Stimulated activated CD4-positive, alpha-beta T cell treated with anti-CD3 and anti-CD28 coated beads, Interleukin-4, amount 100 ng/mL, for 4 hours (primary cell): ENCODE measurements around the gene SYTL5.

Source experiments
- DNase-seq, 2 experiments: peaks; one replicate each; pipeline ENCODE4 v3.0.0-alpha.2; 2020

Gene SYTL5

GRCh38 chrX:38036466-38036865 is 30.1 kb downstream of the SYTL5 start:
- no peak for DNase-seq

DNA sequence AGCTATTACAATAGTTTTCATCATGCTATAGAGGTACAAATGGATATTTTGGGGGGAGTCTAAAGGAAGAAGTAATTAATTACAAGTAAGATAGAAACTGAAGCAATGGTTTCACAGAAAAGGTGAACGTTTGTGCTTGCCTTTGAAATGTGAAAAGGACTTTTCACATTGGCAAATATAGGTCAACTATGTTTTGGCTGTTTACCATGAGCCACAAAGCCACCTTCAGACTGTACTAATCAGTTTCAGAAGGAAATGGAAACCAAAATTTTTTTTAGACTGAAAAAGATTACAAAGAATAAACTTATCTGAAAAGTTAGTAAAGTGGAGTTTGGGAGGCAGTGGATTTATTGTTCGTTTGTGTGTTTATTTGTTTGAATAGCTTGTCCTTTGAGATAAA is 32.1 kb downstream of the SYTL5 start:
- no peak for DNase-seq

- no peak for DNase-seq
Observed at GRCh38 chrX:38041237-38041636, 34.9 kb downstream of the SYTL5 start.

- DNase-seq = no peak
Observed at GRCh38 chrX:38044701-38045100, 38.3 kb downstream of the SYTL5 start.

DNA sequence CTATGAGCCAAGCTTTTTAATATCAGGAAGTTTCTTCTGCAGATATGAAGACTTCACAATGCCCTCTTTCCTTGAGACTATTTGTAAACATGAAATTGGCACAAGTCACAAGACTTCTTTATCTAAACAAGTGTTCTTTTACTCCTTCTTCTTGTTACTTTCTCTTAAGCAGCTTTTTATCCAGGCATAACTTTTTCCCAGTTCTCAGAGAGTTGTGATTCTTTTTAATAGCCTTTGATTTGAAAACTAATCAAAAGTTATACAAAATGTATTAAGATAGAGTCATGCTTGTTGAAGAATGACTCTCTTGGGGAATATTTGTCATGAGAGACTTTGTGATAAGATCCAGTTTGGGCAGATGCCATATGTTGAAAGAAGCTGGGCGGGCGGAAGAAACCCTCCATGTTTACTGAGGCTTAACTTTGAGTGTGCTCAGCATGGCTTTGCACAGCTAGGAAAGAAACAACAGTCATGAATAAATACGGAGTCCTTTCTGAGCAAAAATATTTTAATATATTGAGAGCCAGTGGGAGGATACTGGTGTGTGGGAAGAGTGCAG is 39.3 kb downstream of the SYTL5 start:
- DNase-seq = no peak

- DNase-seq = no peak
Observed at GRCh38 chrX:38048886-38049285, 42.5 kb downstream of the SYTL5 start.

GRCh38 chrX:38050806-38051205 is 44.5 kb downstream of the SYTL5 start:
- DNase-seq = no peak

GRCh38 chrX:38052096-38052495 is 45.7 kb downstream of the SYTL5 start:
- no peak for DNase-seq

DNA sequence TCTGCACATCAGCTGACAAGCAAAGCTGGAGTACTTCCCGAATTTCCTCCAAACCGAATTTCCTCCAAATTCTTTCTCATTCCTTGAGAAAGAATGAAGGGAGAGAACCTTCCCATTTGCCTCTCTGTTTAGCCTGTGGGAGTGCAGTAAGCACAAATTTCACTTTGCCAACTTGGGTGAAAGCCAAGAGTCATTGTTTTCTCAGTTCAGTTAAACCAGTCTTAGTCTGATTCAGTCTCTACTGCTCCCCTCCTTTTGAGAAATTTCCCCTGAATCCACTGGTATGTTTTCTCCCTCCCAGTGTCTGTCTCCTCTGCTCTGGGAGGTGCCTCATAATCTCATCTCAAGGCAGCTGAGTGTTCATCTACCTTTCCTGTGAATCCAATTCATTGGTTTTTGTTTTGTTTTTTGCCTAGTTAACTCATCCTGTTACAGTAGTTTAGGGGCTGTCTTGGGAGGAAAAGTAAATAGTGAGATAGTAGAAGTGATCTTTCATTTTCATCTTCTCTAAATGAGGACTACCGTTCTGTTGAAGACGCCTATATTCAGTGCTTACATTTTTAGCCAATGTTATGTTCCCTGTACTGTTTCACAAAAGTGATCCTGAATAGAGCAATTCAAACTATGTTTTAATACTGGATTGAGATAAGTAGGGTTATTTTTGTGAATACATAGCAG is 49.0 kb downstream of the SYTL5 start:
- DNase-seq = no peak

- no peak for DNase-seq
Observed at GRCh38 chrX:38060331-38060878, 54.1 kb downstream of the SYTL5 start.

- no peak for DNase-seq
Observed at GRCh38 chrX:38061335-38061734, 55.0 kb downstream of the SYTL5 start.

GRCh38 chrX:38066934-38067333 is 60.6 kb downstream of the SYTL5 start:
- no peak for DNase-seq

DNA sequence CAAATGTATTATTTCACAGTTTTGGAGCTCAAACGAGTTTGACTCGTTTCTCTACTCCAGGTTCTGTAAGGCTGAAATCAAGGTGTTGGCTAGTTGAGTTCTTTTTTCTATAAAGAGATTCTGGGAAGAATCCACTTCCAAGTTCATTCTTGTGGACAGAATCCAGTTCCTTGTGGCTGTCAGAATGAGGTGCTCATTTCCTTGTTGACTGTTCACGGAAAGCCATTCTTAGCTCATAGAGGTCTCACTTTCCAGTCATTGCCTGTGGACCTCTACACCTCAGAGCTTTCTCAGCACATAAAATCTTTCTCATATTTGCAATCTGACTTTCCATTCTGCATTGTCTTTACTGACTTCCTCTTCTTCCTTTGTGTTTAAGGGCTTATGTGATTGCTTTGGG is 62.9 kb downstream of the SYTL5 start:
- no peak for DNase-seq

DNA sequence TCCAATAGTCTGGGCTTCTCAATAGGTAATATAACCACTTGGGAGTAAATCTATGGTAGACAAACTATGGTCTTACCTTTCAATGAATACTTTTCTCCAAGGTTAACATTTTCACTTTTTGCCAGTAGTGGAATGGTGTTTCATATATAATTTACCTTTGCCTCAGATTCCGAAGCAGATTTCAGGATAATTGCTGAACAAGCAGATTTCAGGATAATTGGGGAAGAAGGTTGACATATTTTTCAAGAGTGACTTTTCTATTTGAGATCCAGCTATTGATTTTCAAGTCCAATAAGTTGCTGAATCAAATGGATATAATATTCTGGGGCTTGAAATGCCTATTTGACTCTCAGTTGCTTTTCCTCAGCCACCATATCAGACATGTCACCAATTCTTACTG is 63.6 kb downstream of the SYTL5 start:
- DNase-seq = no peak

GRCh38 chrX:38079463-38079862 is 73.1 kb downstream of the SYTL5 start:
- DNase-seq = no peak

- DNase-seq = no peak
Observed at GRCh38 chrX:38080808-38081207, 74.5 kb downstream of the SYTL5 start.

- DNase-seq = no peak
Observed at GRCh38 chrX:38081909-38082308, 75.6 kb downstream of the SYTL5 start.

DNA sequence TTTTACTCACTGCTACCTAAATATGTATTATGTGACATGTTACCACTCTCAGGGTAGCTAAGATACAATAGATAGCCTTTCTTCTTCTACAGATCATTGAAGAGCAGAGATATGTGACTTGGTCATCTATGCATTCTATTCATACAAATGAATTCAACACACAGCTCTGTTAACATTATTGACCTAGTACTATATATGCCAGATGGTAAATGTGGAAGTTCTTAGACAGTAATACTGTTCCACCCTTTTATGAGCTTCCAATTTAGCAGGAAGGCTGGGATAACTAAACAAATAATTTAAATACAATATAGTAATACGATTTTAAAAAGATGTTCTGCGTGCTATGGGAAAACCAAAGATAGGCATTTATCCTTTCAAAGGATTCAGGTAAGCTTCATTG is 76.0 kb downstream of the SYTL5 start:
- DNase-seq = no peak

DNA sequence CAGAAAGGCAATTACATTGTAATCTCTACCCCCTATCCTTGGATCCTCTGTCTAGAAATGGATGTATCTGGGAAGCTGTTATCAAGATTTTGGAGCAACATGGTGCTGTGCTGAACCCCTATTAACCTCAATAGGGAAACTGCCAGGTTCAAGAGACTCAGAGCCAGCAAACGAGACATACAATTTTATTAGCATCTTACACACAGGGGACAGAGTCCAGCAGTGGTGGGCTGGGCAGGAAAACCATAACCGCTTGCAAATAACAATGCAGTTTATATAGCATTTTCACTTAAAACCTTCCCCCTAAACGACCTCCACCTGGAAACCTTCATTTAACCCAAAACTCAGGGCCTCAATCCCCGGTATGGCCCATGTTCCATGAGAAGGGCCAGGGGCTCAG is 79.5 kb downstream of the SYTL5 start:
- no peak for DNase-seq

- DNase-seq = no peak
Observed at GRCh38 chrX:38086451-38087215, 80.3 kb downstream of the SYTL5 start.

GRCh38 chrX:38087594-38087993 is 81.2 kb downstream of the SYTL5 start:
- no peak for DNase-seq

GRCh38 chrX:38089173-38089982 is 83.0 kb downstream of the SYTL5 start:
- DNase-seq = no peak

GRCh38 chrX:38095971-38096529 is 89.7 kb downstream of the SYTL5 start:
- no peak for DNase-seq
